ENCODE results near the gene GGA3. TPM values are rescaled to one million over a fixed set of nuclear protein-coding genes. Genes with fewer than 3 reads are reported as not detected.

GGA3 gene
- total and polyA plus RNA-seq, 10 of the 15 experiments (the other 5 are each of a cell fraction or from before 2014, with no cell fraction given) = 7.0 to 57.5 (median 34.0) TPM

GRCh38 chr17:75295201-75296158 is 34.1 kb upstream of the GGA3 start (continued):
- TF ChIP-seq NFYB (IDR thresholded peaks at IDR 0.05; ENCODE audit: insufficient read depth, low read depth, low read length) (peak; percentile 46; the same call in 1 of the 2 replicates), BRCA1 (IDR thresholded peaks at IDR 0.05; ENCODE audit: low read depth, low read length) (no peak), RB1 (IDR thresholded peaks at IDR 0.05; ENCODE audit: borderline replicate concordance) (peak; percentile 17; the same call in 1 of the 2 replicates), ZSCAN29 (IDR thresholded peaks at IDR 0.05) (0 out of 2 replicates have a peak, but pooled peaks have one; percentile 5), TCF7 (IDR thresholded peaks at IDR 0.05; ENCODE audit: borderline replicate concordance) (0 out of 2 replicates have a peak, but pooled peaks have one; percentile 9), USF2 (IDR thresholded peaks at IDR 0.05; ENCODE audit: borderline replicate concordance, low read depth, low read length) (no peak), CHD1 (IDR thresholded peaks at IDR 0.05; ENCODE audit: low read depth, low read length) (peak; percentile 80; the same call in 1 of the 2 replicates), RFX5 (IDR thresholded peaks at IDR 0.05; ENCODE audit: low read depth, low read length) (0 out of 2 replicates have a peak, but pooled peaks have one; percentile 53), ZNF217 (IDR thresholded peaks at IDR 0.05) (peak; percentile 55; the same call in 1 of the 2 replicates), TCF3 (IDR thresholded peaks at IDR 0.05; ENCODE audit: borderline replicate concordance, insufficient read depth, low read depth, low read length) (peak; percentile 82; the same call in 1 of the 2 replicates), REST (IDR thresholded peaks at IDR 0.05; ENCODE audit: low read depth, low read length) (no peak), POLR2A (IDR thresholded peaks at IDR 0.05; ENCODE audit: low read depth, low read length) (peak; percentile 79), FOXK2 (IDR thresholded peaks at IDR 0.05) (peak; percentile 10; the same call in 1 of the 2 replicates), CEBPB (IDR thresholded peaks at IDR 0.05; ENCODE audit: borderline replicate concordance in 1 of 2, low read depth in 2 of 2, low read length in 2 of 2) (0 out of 4 replicates have a peak, but pooled peaks of 1 of the 2 experiments have one; percentile 84), IRF5 (IDR thresholded peaks at IDR 0.05; ENCODE audit: borderline replicate concordance) (no peak), ETV6 (conservative IDR thresholded peaks at IDR 0.05 in 1 of 2, IDR thresholded peaks at IDR 0.05 in 1 of 2; ENCODE audit: borderline replicate concordance in 1 of 2, low read depth in 1 of 2) (peak in 1 of 2 experiments; percentile 78; a peak in 1 of 4 replicates), MEF2B (IDR thresholded peaks at IDR 0.05; ENCODE audit: partially characterized antibody, poor library complexity, severe bottlenecking) (peak; percentile 98), STAT1 (conservative IDR thresholded peaks at IDR 0.05) (no peak), SMAD5 (IDR thresholded peaks at IDR 0.05; ENCODE audit: low read depth) (peak; percentile 48; the same call in 1 of the 2 replicates), FOXM1 (IDR thresholded peaks at IDR 0.05; ENCODE audit: low read depth, low read length) (peak; percentile 98), SIX5 (IDR thresholded peaks at IDR 0.05; ENCODE audit: low read depth, low read length, severe bottlenecking) (peak; percentile 31), SPI1 (IDR thresholded peaks at IDR 0.05; ENCODE audit: borderline replicate concordance, insufficient read depth, low read depth, low read length) (peak; percentile 97), ZNF24 (IDR thresholded peaks at IDR 0.05) (peak; percentile 72)

All from GM12878 (cell line).